CD4-positive, alpha-beta T cell treated with Interferon alpha-2 for 1 hour (primary cell): ENCODE results near the gene ZNF93.
"Not testable (repeated sequence)": the region's sequence is repeated elsewhere in the genome, so short reads cannot be mapped to it uniquely, and the experiment has no call there.

Experiments used
- DNase-seq, 2 donors: peaks; one replicate each; pipeline ENCODE4 v3.0.0-alpha.2; 2020 to 2022

The ZNF93 gene

GRCh38 chr19:19943848-19944582 lies 43.3 kb downstream of the ZNF93 start:
- no peak for DNase-seq

DNA sequence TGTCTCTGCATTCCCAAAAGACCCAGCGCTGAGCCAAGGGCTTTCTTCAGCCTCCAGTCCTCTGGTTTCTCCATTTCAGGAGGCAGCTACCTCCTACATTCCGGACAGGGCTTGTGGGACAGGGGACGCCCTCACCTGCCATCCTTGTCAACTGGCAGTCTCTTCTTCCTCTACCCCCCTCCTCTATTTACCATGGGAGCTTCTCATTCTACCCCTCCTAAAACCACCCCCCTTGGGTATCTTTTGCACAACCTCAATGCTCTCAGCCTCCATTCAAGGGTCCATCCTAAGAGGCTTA lies 43.8 kb downstream of the ZNF93 start:
- no peak for DNase-seq

- no peak for DNase-seq
Measured at GRCh38 chr19:19946226-19946625, 45.5 kb downstream of the ZNF93 start.

GRCh38 chr19:19948800-19949199 lies 48.1 kb downstream of the ZNF93 start:
- no peak for DNase-seq

DNA sequence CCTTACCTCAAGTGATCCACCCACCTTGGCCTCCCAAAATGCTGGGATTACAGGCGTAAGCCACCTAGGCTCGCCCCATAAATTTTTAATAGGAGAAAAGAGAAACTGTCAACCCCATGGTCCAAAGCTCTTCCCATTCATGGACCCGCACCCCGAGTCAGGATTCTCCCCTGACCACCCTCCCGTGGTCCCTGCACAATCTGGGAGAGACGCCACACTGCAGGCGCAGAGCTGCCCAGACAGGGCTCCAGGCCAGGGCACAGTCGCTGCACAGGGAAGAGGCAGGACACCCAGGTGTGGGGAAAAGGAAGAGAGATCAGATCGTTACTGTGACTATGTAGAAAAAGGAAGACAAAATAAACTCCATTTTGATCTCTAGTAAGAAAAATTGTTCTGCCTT lies 54.5 kb downstream of the ZNF93 start:
- DNase-seq, result no peak

DNA sequence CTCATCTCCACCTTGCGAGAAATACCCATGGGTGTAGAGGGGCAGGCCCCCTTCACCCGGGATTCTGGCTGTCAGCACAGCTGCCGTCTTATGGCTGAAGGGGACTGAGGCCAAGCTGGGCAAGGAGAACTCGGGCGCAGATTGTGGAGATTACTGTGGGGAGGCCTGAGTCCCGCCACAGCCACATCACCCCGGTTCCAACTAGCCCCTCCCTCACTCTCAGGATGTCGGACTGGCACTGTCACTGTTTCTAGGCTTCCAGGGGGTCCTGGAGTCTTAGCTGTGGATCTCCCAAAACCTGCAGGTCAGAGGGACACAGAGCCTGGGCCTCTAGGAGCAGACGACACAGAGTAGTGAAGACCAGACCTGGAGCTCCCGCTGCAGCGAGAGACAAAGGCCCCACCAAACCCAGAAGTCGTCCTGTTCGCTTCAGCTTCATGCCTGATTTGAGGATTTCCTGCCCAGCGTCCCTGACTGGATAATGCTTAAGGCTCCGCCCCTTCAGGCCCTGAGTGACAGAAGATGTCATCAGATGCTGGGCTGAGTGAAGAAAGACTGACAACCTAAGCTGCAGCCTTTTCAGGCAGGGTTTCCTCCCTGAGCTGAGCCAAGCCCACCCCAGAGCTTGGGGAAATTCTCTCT lies 55.8 kb downstream of the ZNF93 start:
- DNase-seq, result no peak

- DNase-seq, result not testable (repeated sequence)
Measured at GRCh38 chr19:19957766-19958165, 57.0 kb downstream of the ZNF93 start.

GRCh38 chr19:19959151-19959799 lies 58.5 kb downstream of the ZNF93 start:
- DNase-seq, result peak; percentile 62 to 71

- DNase-seq, result no peak
Measured at GRCh38 chr19:19964416-19964815, 63.7 kb downstream of the ZNF93 start.

GRCh38 chr19:19966126-19966525 lies 65.4 kb downstream of the ZNF93 start:
- DNase-seq, result not testable (repeated sequence)

DNA sequence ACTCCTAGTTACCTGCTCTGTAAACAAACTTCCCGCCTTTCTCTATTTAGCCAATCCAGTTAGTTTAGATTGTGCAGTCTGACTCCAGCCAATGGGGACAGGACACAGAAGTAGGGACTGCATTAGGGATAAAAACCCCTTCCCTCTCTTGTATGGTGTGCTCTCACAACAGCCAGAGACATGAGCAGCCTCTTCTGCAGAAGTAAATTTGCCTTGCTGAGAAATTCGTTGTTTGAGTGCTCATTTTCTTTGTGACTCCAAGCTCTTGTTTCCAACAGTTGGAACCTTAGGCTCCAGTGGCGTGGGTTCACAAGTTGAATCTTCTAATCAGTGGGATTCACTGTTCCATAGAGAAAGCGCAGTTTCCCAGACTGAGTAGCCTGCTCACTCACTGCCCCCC lies 66.1 kb downstream of the ZNF93 start:
- DNase-seq, result no peak
